GM12864 (cell line): Measurements from ENCODE around the gene CREG2.

Source experiments
- DNase-seq: peaks from one replicate; pipeline ENCODE4 v3.0.0-alpha.2; 2011; ENCODE audit warnings: low read depth
- H3K4me3 ChIP-seq: 2 replicates; pipeline ENCODE4 v1.5.1; 2011; ENCODE audit warnings: mild to moderate bottlenecking, low read depth, low read length, control low read depth
- CTCF ChIP-seq: IDR thresholded peaks from 2 replicates; pipeline ENCODE4 v1.5.1; 2011; ENCODE audit warnings: low read depth, mild to moderate bottlenecking, moderate library complexity, low read length, control low read depth, inconsistent platforms; ENCODE audit errors: missing control alignments

The CREG2 gene

GRCh38 chr2:101303688-101304087, 83.6 kb downstream of the CREG2 start:
- TF ChIP-seq CTCF, result no peak
- no peak for DNase-seq

GRCh38 chr2:101302016-101302415, 85.3 kb downstream of the CREG2 start:
- DNase-seq, result no peak
- H3K4me3 ChIP-seq, result no peak overlapping the region
- no peak for TF ChIP-seq CTCF

More at GRCh38 chr2:101303688-101304087, 83.6 kb downstream of the CREG2 start:
- no peak overlapping the region for H3K4me3 ChIP-seq

GRCh38 chr2:101300836-101301235, 86.5 kb downstream of the CREG2 start:
- DNase-seq, result no peak
- no peak overlapping the region for H3K4me3 ChIP-seq
- no peak for TF ChIP-seq CTCF

- no peak overlapping the region for H3K4me3 ChIP-seq
- DNase-seq, result no peak
- TF ChIP-seq CTCF, result no peak
These were observed 87.1 kb downstream of the CREG2 start for GRCh38 chr2:101300164-101300563.

- no peak for DNase-seq
- no peak overlapping the region for H3K4me3 ChIP-seq
- no peak for TF ChIP-seq CTCF
These were observed 87.7 kb downstream of the CREG2 start for GRCh38 chr2:101299604-101300003.

GRCh38 chr2:101297383-101297782, 89.9 kb downstream of the CREG2 start:
- no peak for TF ChIP-seq CTCF
- no peak for DNase-seq
- no peak overlapping the region for H3K4me3 ChIP-seq

- no peak for TF ChIP-seq CTCF
- H3K4me3 ChIP-seq, result no peak overlapping the region
- no peak for DNase-seq
These were observed 90.9 kb downstream of the CREG2 start for GRCh38 chr2:101296371-101296770.
